HFF-Myc (cell line): ENCODE data around the gene MBNL1.
"Not testable (repeated sequence)": the region's sequence is repeated elsewhere in the genome, so short reads cannot be mapped to it uniquely, and the experiment has no call there.

Experiments
- DNase-seq: peaks from one replicate; pipeline ENCODE4 v3.0.0-alpha.2; 2011; ENCODE audit warnings: low read depth; ENCODE audit errors: extremely low read depth
- H3K4me3 ChIP-seq: replicated peaks from 2 replicates; pipeline ENCODE4 v1.5.1; 2011; ENCODE audit warnings: low read depth, mild to moderate bottlenecking, control low read depth, low read length
- CTCF ChIP-seq: IDR thresholded peaks from 2 replicates; pipeline ENCODE4 v1.5.1; 2012; ENCODE audit warnings: mild to moderate bottlenecking, low read depth, low read length, control low read depth; ENCODE audit errors: missing control alignments

MBNL1 gene

GRCh38 chr3:152428577-152428976 lies 159.8 kb downstream of the MBNL1 start:
- no peak for DNase-seq
- TF ChIP-seq CTCF = no peak
- no peak overlapping the region for H3K4me3 ChIP-seq

DNA sequence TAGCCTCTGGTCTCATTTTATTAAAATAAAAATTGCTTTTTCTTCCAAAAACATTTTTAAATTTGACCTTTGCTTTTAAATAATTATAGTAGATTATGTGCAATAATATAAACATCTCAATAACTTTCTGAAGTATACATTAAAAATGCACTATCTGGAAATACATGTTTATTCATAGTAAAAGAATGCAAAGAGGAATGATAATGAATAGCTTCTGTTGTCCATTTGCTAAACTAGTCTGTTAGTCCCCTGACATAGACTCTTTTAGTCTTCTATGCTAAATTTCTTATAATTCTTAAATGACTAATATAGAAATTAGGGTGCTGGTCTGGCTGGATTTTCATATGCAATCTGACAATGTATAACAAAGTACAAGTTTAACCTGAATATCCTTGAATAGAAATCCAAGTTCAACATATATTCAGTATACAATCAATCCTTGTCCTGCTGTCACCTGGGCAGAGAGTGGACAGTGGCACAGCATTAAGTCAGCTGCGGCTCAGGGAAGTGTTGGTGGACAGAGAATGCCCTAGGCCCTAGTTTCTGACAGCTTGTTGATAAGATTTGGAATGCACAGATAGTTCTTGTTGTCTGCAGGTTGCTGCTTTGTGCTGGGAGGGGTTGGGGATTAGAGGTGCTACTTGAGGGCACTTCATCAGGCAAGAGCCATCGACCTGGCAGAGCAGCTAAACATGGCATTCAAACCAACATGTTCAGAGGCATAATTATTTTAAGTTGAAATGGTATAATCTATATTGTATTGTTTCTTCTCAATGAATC lies 161.7 kb downstream of the MBNL1 start:
- no peak for DNase-seq
- TF ChIP-seq CTCF = no peak
- no peak overlapping the region for H3K4me3 ChIP-seq

DNA sequence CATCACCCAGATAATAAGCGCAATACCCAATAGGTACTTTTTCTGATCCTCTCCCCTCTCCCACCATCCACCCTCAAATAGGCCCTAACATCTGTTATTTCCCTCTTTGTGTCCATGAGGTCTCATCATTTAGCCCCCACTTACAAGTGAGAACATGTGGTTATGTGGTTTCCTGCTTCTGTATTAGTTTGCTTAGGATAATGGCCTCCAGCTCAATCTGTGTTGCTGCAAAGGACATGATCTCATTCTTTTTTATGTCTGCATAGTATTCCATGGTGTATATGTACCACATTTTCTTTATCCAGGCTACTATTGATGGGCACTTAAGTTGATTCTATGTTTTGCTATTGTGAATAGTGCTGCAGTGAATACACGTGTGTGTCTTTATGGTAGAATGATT lies 165.4 kb downstream of the MBNL1 start:
- no peak for TF ChIP-seq CTCF
- no peak overlapping the region for H3K4me3 ChIP-seq
- DNase-seq = no peak

- not testable (repeated sequence) for DNase-seq, H3K4me3 ChIP-seq
Observed at GRCh38 chr3:152435210-152435609, 166.5 kb downstream of the MBNL1 start.

GRCh38 chr3:152436707-152437590 lies 168.2 kb downstream of the MBNL1 start:
- no peak overlapping the region for H3K4me3 ChIP-seq
- TF ChIP-seq CTCF = no peak
- DNase-seq = no peak

GRCh38 chr3:152438181-152438580 lies 169.5 kb downstream of the MBNL1 start:
- no peak overlapping the region for H3K4me3 ChIP-seq
- no peak for TF ChIP-seq CTCF
- DNase-seq = no peak

GRCh38 chr3:152438706-152439105 lies 170.0 kb downstream of the MBNL1 start:
- no peak for TF ChIP-seq CTCF
- DNase-seq = no peak
- H3K4me3 ChIP-seq = no peak overlapping the region

DNA sequence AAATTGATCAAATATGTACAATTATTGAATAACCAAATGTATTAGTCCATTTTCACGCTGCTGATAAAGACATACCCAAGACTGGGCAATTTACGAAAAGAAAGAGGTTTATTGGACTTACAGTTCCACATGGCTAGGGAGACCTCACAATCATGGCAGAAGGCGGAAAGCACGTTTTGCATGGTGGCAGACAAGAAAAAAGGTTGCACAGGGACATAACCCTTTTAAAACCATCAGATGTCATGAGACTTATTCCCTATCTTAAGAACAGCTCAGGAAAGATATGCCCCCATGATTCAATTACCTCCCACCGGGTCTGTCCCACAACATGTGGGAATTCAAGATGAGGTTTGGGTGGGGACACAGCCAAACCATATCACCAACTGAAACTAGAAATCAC lies 171.5 kb downstream of the MBNL1 start:
- H3K4me3 ChIP-seq, DNase-seq: not testable (repeated sequence)
